Measurements from ENCODE around the gene SPTLC1.
A peak's percentile ranks its signal among the peaks of the same experiment; 100 is the strongest.
"Not testable (repeated sequence)": the region's sequence is repeated elsewhere in the genome, so short reads cannot be mapped to it uniquely, and the experiment has no call there.

Gene SPTLC1

DNA sequence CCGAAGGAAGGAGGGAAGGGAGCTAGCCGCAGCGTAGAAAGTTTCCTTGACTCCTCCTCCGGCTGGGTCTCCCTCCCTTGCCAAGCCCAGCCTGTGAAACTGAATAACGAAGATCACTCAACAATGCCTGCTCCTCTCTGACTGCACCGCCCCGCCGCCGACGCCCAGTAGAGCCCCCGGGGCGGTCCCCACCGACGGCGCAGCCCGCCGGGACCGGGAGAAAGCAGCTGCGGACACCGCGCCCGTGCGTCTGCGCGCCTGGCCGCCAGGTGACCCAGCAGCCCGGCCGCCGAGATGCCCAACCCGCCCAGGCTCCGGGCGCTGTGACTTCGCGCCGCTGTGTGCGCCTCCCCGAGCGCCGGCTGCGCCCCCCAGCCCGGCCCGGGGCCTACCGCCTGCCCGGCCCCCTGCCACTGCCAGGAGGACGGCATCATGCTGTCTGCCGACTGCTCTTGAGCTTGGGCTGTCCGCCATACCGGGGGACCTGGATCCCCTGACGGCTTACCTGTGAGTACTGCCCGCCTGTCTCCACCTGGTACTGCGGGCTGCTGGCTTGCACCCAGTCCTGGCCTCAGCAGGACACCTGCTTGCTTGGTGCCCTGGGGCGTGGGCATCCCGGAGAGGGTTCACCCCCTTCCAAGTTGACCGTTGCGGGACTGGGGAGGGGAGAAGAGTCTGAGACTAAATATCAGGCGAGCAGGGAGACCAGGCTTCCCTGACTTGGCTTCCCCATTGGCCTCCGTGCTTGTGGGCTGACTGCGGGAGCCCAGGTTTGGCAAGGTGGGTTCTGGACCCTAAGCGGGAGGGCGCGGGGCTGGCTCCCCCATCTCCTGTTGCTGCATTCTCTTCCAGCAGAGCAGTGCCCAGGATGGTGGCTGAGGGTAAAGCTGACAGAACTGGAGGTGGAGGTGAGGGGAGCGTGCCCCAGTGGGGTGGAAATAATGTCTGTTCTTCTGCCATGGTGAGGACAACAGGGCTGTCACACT, 26.2 kb upstream of the SPTLC1 start:
- in situ Hi-C loops (cut with MboI; ENCODE audit: low pct_unique_long_range_greater_than_20kb, low sequenced_read_pairs): loop anchor here (25.0 kb wide), 3 partner anchors 96 to 496 kb away; no protein-coding TSS in a partner anchor
- DNase-seq: no peak

- DNase-seq: no peak
- in situ Hi-C loops (cut with MboI; ENCODE audit: low pct_unique_long_range_greater_than_20kb, low sequenced_read_pairs): loop anchor here (25.0 kb wide), 3 partner anchors 97 to 497 kb away; no protein-coding TSS in a partner anchor
Measured at GRCh38 chr9:92140754-92141143, 25.5 kb upstream of the SPTLC1 start.

- peak; percentile 78 for DNase-seq
- in situ Hi-C loops (cut with MboI; ENCODE audit: low pct_unique_long_range_greater_than_20kb, low sequenced_read_pairs): loop anchor here (25.0 kb wide), 3 partner anchors 97 to 497 kb away; no protein-coding TSS in a partner anchor
Measured at GRCh38 chr9:92140074-92140753, 25.0 kb upstream of the SPTLC1 start.

DNA sequence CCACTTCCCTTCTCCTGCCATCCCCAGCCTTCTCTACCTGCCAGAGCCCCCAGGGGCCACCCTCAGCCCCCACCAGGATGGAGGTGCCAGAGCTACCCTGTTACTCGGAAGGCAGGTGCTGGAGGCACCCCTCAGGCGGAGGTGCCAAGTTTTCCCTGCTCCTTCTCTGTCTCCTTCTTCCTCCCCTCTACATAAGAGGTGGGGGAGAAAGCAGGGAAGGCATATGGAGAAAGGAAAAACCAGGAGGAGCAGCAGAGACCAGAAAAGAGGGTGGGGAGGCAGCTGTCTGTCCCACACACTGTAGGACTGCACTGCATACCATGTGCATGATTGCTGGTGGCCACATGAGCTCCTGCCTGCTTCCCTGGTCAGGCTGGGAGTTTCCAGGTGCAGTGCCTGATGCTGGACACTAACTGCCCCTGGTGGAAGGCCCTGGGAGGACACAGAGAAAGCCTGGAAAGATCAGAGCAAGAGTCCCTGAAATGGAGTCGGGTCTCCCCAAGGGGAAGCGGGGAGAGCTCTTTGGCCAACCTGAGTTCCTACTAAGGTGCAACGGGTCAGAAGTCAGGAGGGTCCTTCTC, 23.8 kb upstream of the SPTLC1 start:
- in situ Hi-C loops (cut with MboI; ENCODE audit: low pct_unique_long_range_greater_than_20kb, low sequenced_read_pairs): loop anchor here (25.0 kb wide), 3 partner anchors 98 to 498 kb away; no protein-coding TSS in a partner anchor
- not testable (repeated sequence) for DNase-seq

- in situ Hi-C loops (cut with MboI; ENCODE audit: low pct_unique_long_range_greater_than_20kb, low sequenced_read_pairs): loop anchor here (25.0 kb wide), 3 partner anchors 99 to 499 kb away; no protein-coding TSS in a partner anchor
- DNase-seq: peak; percentile 66
Measured at GRCh38 chr9:92138157-92138959, 23.1 kb upstream of the SPTLC1 start.

DNA sequence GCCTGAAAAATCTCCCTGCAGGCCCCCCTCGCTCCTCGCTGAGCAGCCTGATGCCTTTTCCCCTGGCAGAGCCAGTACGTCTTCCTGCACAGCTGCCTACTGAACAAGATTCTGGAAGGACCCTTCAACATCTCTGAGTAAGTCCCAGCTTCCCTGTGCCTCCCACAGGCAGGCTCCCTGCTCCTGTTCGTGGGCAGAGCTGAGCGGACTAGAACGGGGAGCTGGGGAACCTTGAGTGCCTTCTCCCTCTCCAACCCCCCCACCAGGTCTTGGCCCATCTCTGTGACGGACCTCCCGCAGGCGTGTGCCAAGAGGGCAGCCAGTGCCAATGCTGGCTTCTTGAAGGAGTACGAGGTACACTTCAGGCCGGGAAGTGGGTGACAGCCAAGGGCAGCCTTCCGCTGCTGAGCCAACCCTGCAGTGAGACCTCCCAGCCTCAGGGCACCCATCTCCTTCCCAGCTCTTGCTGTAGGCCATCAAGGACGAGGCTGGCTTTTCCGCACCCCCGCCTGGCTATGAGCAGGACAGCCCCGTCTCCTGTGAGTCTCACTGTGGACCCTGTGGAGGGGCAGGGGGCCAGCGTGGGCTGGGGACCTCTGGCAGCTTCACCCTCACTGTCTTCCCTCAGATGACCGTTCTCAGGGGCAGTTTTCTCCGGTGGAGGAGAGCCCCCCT, 21.1 kb upstream of the SPTLC1 start:
- in situ Hi-C loops (cut with MboI; ENCODE audit: low pct_unique_long_range_greater_than_20kb, low sequenced_read_pairs): loop anchor here (25.0 kb wide), 3 partner anchors 101 to 501 kb away; no protein-coding TSS in a partner anchor
- DNase-seq: no peak

DNA sequence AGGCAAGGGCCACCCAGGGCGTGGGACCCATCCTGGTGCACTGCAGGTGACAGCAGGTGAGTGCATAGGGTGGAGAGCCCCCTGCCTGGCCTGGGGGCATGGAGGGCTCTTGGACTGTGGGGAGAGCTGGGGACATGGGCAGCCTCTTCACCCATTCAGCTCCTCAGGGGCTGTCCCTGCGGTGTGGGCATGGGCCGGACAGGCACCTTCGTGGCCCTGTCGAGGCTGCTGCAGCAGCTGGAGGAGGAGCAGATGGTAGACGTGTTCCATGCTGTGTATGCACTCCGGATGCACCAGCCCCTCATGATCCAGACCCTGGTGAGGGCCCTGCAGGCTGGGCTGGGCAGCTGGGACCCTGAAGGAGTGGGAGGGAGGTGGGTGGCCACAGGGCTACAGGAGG, 20.4 kb upstream of the SPTLC1 start:
- in situ Hi-C loops (cut with MboI; ENCODE audit: low pct_unique_long_range_greater_than_20kb, low sequenced_read_pairs): loop anchor here (25.0 kb wide), 3 partner anchors 102 to 502 kb away; no protein-coding TSS in a partner anchor
- no peak for DNase-seq

DNA sequence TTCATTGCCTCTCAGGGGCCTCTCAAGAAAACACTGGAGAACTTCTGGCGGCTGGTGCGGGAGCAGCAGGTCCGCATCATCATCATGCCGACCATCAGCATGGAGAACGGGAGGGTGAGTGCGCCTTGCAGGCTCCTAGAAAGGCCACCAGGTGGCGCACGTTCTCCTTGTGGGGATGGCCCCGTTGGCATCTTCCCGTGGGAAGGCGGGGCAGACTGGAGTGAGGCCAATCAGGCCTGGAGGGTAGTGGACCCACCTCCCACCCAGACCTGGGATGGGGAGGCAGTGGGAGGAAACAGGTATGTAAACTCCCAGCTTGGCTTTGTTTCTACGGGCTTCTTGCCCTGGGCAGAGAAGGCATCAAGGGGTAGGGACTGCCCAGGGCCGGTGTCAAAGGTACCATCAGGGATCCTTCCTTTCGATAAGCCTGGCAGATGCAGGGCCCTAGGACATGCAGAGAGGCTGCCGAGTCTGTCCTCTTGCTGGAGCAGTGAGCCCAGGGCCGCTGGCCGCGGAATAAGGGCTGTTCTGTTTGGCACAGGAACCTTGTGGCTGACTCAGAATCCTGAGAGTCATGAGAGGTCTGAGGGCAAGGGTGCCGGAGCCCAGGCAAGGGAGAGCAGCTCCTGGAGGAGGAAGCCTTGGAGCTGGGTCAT, 18.9 kb upstream of the SPTLC1 start:
- in situ Hi-C loops (cut with MboI; ENCODE audit: low pct_unique_long_range_greater_than_20kb, low sequenced_read_pairs): loop anchor here (25.0 kb wide), 3 partner anchors 103 to 503 kb away; no protein-coding TSS in a partner anchor
- peak; percentile 89 for DNase-seq

GRCh38 chr9:92132913-92133312, 17.7 kb upstream of the SPTLC1 start:
- DNase-seq: not testable (repeated sequence)
- in situ Hi-C loops (cut with MboI; ENCODE audit: low pct_unique_long_range_greater_than_20kb, low sequenced_read_pairs): loop anchor here (25.0 kb wide), 3 partner anchors 104 to 504 kb away; no protein-coding TSS in a partner anchor

- no peak for DNase-seq
- in situ Hi-C loops (cut with MboI; ENCODE audit: low pct_unique_long_range_greater_than_20kb, low sequenced_read_pairs): loop anchor here (25.0 kb wide), 3 partner anchors 105 to 505 kb away; no protein-coding TSS in a partner anchor
Measured at GRCh38 chr9:92132501-92132900, 17.3 kb upstream of the SPTLC1 start.

GRCh38 chr9:92122800-92123199, 7.6 kb upstream of the SPTLC1 start:
- no peak for DNase-seq
- in situ Hi-C loops (cut with MboI; ENCODE audit: low pct_unique_long_range_greater_than_20kb, low sequenced_read_pairs): no loop called here

- no peak for DNase-seq
- in situ Hi-C loops (cut with MboI; ENCODE audit: low pct_unique_long_range_greater_than_20kb, low sequenced_read_pairs): no loop called here
Measured at GRCh38 chr9:92122061-92122460, 6.8 kb upstream of the SPTLC1 start.

GRCh38 chr9:92121265-92121664, 6.1 kb upstream of the SPTLC1 start:
- DNase-seq: no peak
- in situ Hi-C loops (cut with MboI; ENCODE audit: low pct_unique_long_range_greater_than_20kb, low sequenced_read_pairs): no loop called here

GRCh38 chr9:92120138-92120537, 4.9 kb upstream of the SPTLC1 start:
- DNase-seq: no peak
- in situ Hi-C loops (cut with MboI; ENCODE audit: low pct_unique_long_range_greater_than_20kb, low sequenced_read_pairs): no loop called here

- DNase-seq: no peak
- in situ Hi-C loops (cut with MboI; ENCODE audit: low pct_unique_long_range_greater_than_20kb, low sequenced_read_pairs): no loop called here
Measured at GRCh38 chr9:92119586-92119985, 4.4 kb upstream of the SPTLC1 start.

- in situ Hi-C loops (cut with MboI; ENCODE audit: low pct_unique_long_range_greater_than_20kb, low sequenced_read_pairs): no loop called here
- no peak for DNase-seq
Measured at GRCh38 chr9:92108122-92108521, 7.1 kb downstream of the SPTLC1 start.

DNA sequence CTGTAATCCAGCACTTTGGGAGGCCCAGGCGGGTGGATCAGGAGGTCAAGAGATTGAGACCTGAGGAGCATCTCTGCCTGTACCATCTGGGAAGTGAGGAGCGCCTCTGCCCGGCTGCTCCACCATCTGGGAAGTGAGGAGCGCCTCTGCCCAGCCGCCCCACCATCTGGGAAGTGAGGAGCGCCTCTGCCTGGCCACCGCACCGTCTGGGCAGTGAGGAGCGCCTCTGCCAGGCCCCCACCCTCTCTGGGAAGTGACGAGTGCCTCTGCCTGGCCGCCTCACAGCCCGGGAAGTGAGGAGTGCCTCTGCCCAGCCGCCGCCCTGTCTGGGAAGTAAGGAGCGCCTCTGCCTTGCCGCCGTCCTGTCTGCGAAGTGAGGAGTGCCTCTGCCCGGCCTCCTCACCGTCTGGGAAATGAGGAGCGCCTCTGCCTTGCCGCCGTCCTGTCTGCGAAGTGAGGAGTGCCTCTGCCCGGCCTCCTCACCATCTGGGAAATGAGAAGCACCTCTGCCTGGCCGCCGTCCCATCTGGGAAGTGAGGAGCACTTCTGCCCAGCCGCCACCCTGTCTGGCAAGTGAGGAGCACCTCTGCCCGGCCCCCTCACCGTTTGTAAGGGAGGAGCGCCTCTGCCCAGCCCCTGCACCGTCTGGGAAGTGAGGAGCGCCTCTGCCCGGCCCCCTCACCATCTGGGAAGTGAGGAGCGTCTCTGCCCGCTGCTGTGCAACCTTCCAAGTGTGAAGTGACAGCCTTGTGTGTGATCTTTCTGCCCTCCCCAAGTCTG, 9.6 kb downstream of the SPTLC1 start:
- DNase-seq; in situ Hi-C loops (cut with MboI; ENCODE audit: low pct_unique_long_range_greater_than_20kb, low sequenced_read_pairs): not testable (repeated sequence)
